ENCODE measurements around the gene PHF24.
"Not testable (repeated sequence)": the region's sequence is repeated elsewhere in the genome, so short reads cannot be mapped to it uniquely, and the experiment has no call there.

Gene PHF24

GRCh38 chr9:34957492-34958410, at the start of gene PHF24:
PHF24 (plus strand) TSS chr9:34958285; CDS start chr9:34971299, 13,014 bp downstream.
- Mint-ChIP-seq H3K4me3 (peak within 1 kb of the TSS; percentile 67), H3K9me3 (no peaks in the 10 kb centered on the region), H3K36me3 (ENCODE audit: low read depth) (no peaks in the 10 kb centered on the region), H3K4me1 (ENCODE audit: low read depth) (peaks cover 29% of the 10 kb centered on the region), H3K27me3 (peaks cover 77% of the 10 kb centered on the region), H3K27ac (no peak within 1 kb of the TSS)

- peaks cover 6% of the 10 kb centered on the region for H3K36me3 Mint-ChIP-seq (ENCODE audit: low read depth)
- H3K9me3 Mint-ChIP-seq = peaks cover 18% of the 10 kb centered on the region
- H3K27ac Mint-ChIP-seq = no peak overlapping the region
- no peak overlapping the region for H3K4me3 Mint-ChIP-seq
- peaks cover 11% of the 10 kb centered on the region for H3K4me1 Mint-ChIP-seq (ENCODE audit: low read depth)
- peaks cover 34% of the 10 kb centered on the region for H3K27me3 Mint-ChIP-seq
These were observed 31.0 kb upstream of the PHF24 start for GRCh38 chr9:34927061-34927460.

GRCh38 chr9:34928921-34929320, 29.2 kb upstream of the PHF24 start:
- Mint-ChIP-seq H3K4me3 (no peak overlapping the region), H3K36me3 (ENCODE audit: low read depth) (peaks cover 6% of the 10 kb centered on the region), H3K9me3 (peaks cover 18% of the 10 kb centered on the region), H3K27me3 (peaks cover 25% of the 10 kb centered on the region), H3K27ac (no peak overlapping the region), H3K4me1 (ENCODE audit: low read depth) (peaks cover 11% of the 10 kb centered on the region)

- peaks cover 13% of the 10 kb centered on the region for H3K9me3 Mint-ChIP-seq
- no peak overlapping the region for H3K27ac Mint-ChIP-seq
- H3K27me3 Mint-ChIP-seq = peaks cover 28% of the 10 kb centered on the region
These were observed 28.5 kb upstream of the PHF24 start for GRCh38 chr9:34929506-34930102.

GRCh38 chr9:34939989-34940388, 18.1 kb upstream of the PHF24 start:
- not testable (repeated sequence) for H3K4me3 Mint-ChIP-seq; H3K27ac Mint-ChIP-seq; H3K4me1 Mint-ChIP-seq (ENCODE audit: low read depth); H3K36me3 Mint-ChIP-seq (ENCODE audit: low read depth); H3K9me3 Mint-ChIP-seq; H3K27me3 Mint-ChIP-seq

More at GRCh38 chr9:34929506-34930102, 28.5 kb upstream of the PHF24 start:
- Mint-ChIP-seq H3K36me3 (ENCODE audit: low read depth) (peaks cover 6% of the 10 kb centered on the region), H3K4me3 (no peak overlapping the region), H3K4me1 (ENCODE audit: low read depth) (peaks cover 11% of the 10 kb centered on the region)

GRCh38 chr9:34948451-34948850, 9.6 kb upstream of the PHF24 start:
- no peaks in the 10 kb centered on the region for H3K4me1 Mint-ChIP-seq (ENCODE audit: low read depth)
- no peaks in the 10 kb centered on the region for H3K9me3 Mint-ChIP-seq
- peaks cover 39% of the 10 kb centered on the region for H3K27me3 Mint-ChIP-seq
- no peak overlapping the region for H3K4me3 Mint-ChIP-seq
- H3K36me3 Mint-ChIP-seq (ENCODE audit: low read depth) = no peaks in the 10 kb centered on the region
- no peak overlapping the region for H3K27ac Mint-ChIP-seq

GRCh38 chr9:34954225-34954624, 3.9 kb upstream of the PHF24 start:
- no peaks in the 10 kb centered on the region for H3K9me3 Mint-ChIP-seq
- H3K27me3 Mint-ChIP-seq = peaks cover 69% of the 10 kb centered on the region
- no peak overlapping the region for H3K27ac Mint-ChIP-seq
- H3K36me3 Mint-ChIP-seq (ENCODE audit: low read depth) = no peaks in the 10 kb centered on the region
- no peak overlapping the region for H3K4me3 Mint-ChIP-seq
- H3K4me1 Mint-ChIP-seq (ENCODE audit: low read depth) = peaks cover 8% of the 10 kb centered on the region

- not testable (repeated sequence) for H3K9me3 Mint-ChIP-seq; H3K27ac Mint-ChIP-seq; H3K4me3 Mint-ChIP-seq; H3K36me3 Mint-ChIP-seq (ENCODE audit: low read depth)
- Mint-ChIP-seq H3K4me1 (ENCODE audit: low read depth) (peaks cover 13% of the 10 kb centered on the region), H3K27me3 (peaks cover 76% of the 10 kb centered on the region)
These were observed 2.0 kb upstream of the PHF24 start for GRCh38 chr9:34956066-34956465.

GRCh38 chr9:34956648-34957047, 1.4 kb upstream of the PHF24 start:
- no peak overlapping the region for H3K27ac Mint-ChIP-seq
- peaks cover 77% of the 10 kb centered on the region for H3K27me3 Mint-ChIP-seq
- no peak overlapping the region for H3K4me3 Mint-ChIP-seq
- H3K4me1 Mint-ChIP-seq (ENCODE audit: low read depth) = peaks cover 18% of the 10 kb centered on the region
- no peaks in the 10 kb centered on the region for H3K9me3 Mint-ChIP-seq
- no peaks in the 10 kb centered on the region for H3K36me3 Mint-ChIP-seq (ENCODE audit: low read depth)

GRCh38 chr9:34958411-34958982, 412 bp downstream of the PHF24 start:
- peaks cover 36% of the 10 kb centered on the region for H3K4me1 Mint-ChIP-seq (ENCODE audit: low read depth)
- H3K27me3 Mint-ChIP-seq = peaks cover 77% of the 10 kb centered on the region
- H3K27ac Mint-ChIP-seq = no peak overlapping the region
- no peaks in the 10 kb centered on the region for H3K36me3 Mint-ChIP-seq (ENCODE audit: low read depth)
- H3K9me3 Mint-ChIP-seq = no peaks in the 10 kb centered on the region
- H3K4me3 Mint-ChIP-seq = peak overlapping the region; percentile 8

GRCh38 chr9:34959461-34959860, 1.4 kb downstream of the PHF24 start:
- H3K36me3 Mint-ChIP-seq (ENCODE audit: low read depth) = no peaks in the 10 kb centered on the region
- H3K9me3 Mint-ChIP-seq = no peaks in the 10 kb centered on the region
- H3K4me1 Mint-ChIP-seq (ENCODE audit: low read depth) = peaks cover 36% of the 10 kb centered on the region
- no peak overlapping the region for H3K27ac Mint-ChIP-seq
- H3K27me3 Mint-ChIP-seq = peaks cover 80% of the 10 kb centered on the region
- H3K4me3 Mint-ChIP-seq = no peak overlapping the region

- no peaks in the 10 kb centered on the region for H3K36me3 Mint-ChIP-seq (ENCODE audit: low read depth)
- no peaks in the 10 kb centered on the region for H3K9me3 Mint-ChIP-seq
- peak overlapping the region; percentile 8 for H3K4me3 Mint-ChIP-seq
- H3K4me1 Mint-ChIP-seq (ENCODE audit: low read depth) = peaks cover 35% of the 10 kb centered on the region
- no peak overlapping the region for H3K27ac Mint-ChIP-seq
- H3K27me3 Mint-ChIP-seq = peaks cover 76% of the 10 kb centered on the region
These were observed 3.7 kb downstream of the PHF24 start for GRCh38 chr9:34961574-34962490.

GRCh38 chr9:34962546-34962945, 4.5 kb downstream of the PHF24 start:
- H3K36me3 Mint-ChIP-seq (ENCODE audit: low read depth) = no peaks in the 10 kb centered on the region
- H3K27ac Mint-ChIP-seq = no peak overlapping the region
- peaks cover 75% of the 10 kb centered on the region for H3K27me3 Mint-ChIP-seq
- H3K4me3 Mint-ChIP-seq = no peak overlapping the region
- no peaks in the 10 kb centered on the region for H3K9me3 Mint-ChIP-seq
- H3K4me1 Mint-ChIP-seq (ENCODE audit: low read depth) = peaks cover 28% of the 10 kb centered on the region

- H3K9me3 Mint-ChIP-seq = no peaks in the 10 kb centered on the region
- peaks cover 28% of the 10 kb centered on the region for H3K4me1 Mint-ChIP-seq (ENCODE audit: low read depth)
- H3K27me3 Mint-ChIP-seq = peaks cover 84% of the 10 kb centered on the region
- H3K4me3 Mint-ChIP-seq = no peak overlapping the region
- no peak overlapping the region for H3K27ac Mint-ChIP-seq
- no peaks in the 10 kb centered on the region for H3K36me3 Mint-ChIP-seq (ENCODE audit: low read depth)
These were observed 5.5 kb downstream of the PHF24 start for GRCh38 chr9:34963552-34963951.

Measured in stimulated activated naive CD8-positive, alpha-beta T cell treated with anti-CD3 and anti-CD28 coated beads, Interleukin-15, Interleukin-2, amounts not matched to agents 100 ng/mL and 50 ng/mL, for 24 hours (primary cell).